PC-3 (cell line): Measurements from ENCODE around the gene GRID2IP. TPM values are rescaled to one million over a fixed set of nuclear protein-coding genes. Genes with fewer than 3 reads are reported as not detected.

ENCODE experiments used
- ATAC-seq: fragments of 200-7000 bp; cut with Tn5 transposase; 2 replicates; pipeline ENCODE4 v1.9.1; 2020; ENCODE audit warnings: mild to moderate bottlenecking, moderate library complexity
- BruUV-seq: library from RNA; stranded (reverse); fragments of 400-500 nt; replicated peaks from 2 replicates; lab custom pipeline; 2021; lab: Mats Ljungman, UMichigan
- CTCF ChIA-PET: fragments of 300-600 bp; sonication (Branson Sonifier 250); formaldehyde crosslinking; loops from one replicate; lab custom pipeline; 2022; ENCODE audit warnings: antibody characterized with exemption; lab: Charles Lee
- POLR2A ChIA-PET: fragments of 300-600 bp; sonication (Branson Sonifier 250); formaldehyde crosslinking; loops from one replicate; lab custom pipeline; 2022; ENCODE audit warnings: antibody characterized with exemption; ENCODE audit not compliant: unreplicated experiment; lab: Charles Lee
- DNase-seq: peaks from one replicate; pipeline ENCODE4 v3.0.0-alpha.2; 2015
- H2AFZ ChIP-seq: fragments of 300-600 bp; sonication (generic); 2 replicates; pipeline ENCODE4 v1.6.0; 2016; ENCODE audit warnings: antibody characterized with exemption, low read length
- H3F3A ChIP-seq: fragments of 300-600 bp; sonication (generic); one replicate; pipeline ENCODE4 v1.6.0; 2017; ENCODE audit warnings: antibody characterized with exemption, low read length, control low read depth, mild to moderate bottlenecking; ENCODE audit not compliant: unreplicated experiment
- H3K27ac ChIP-seq: fragments of 300-600 bp; sonication (generic); 2 replicates; pipeline ENCODE4 v1.5.1; 2016; ENCODE audit warnings: mild to moderate bottlenecking, low read length
- H3K27me3 ChIP-seq: fragments of 300-600 bp; sonication (generic); 2 replicates; pipeline ENCODE4 v1.6.1; 2016; ENCODE audit warnings: low read length, mixed read lengths
- H3K36me3 ChIP-seq: fragments of 300-600 bp; sonication (generic); 2 replicates; pipeline ENCODE4 v1.6.1; 2016; ENCODE audit warnings: low read depth, mixed run types, low read length, mixed read lengths
- H3K4me1 ChIP-seq: fragments of 300-600 bp; sonication (generic); 2 replicates; pipeline ENCODE4 v1.5.1; 2016; ENCODE audit warnings: low read length; ENCODE audit not compliant: insufficient read depth
- H3K4me2 ChIP-seq: fragments of 300-600 bp; sonication (generic); 2 replicates; pipeline ENCODE4 v1.6.0; 2016; ENCODE audit warnings: low read length
- H3K4me3 ChIP-seq: fragments of 300-600 bp; sonication (generic); 2 replicates; pipeline ENCODE4 v1.5.1; 2016; ENCODE audit warnings: mild to moderate bottlenecking, low read length, mixed read lengths
- H3K79me2 ChIP-seq: fragments of 300-600 bp; sonication (generic); 2 replicates; pipeline ENCODE4 v1.6.1; 2017; ENCODE audit warnings: low read length, mixed read lengths
- H3K9ac ChIP-seq: fragments of 300-600 bp; sonication (generic); 2 replicates; pipeline ENCODE4 v1.6.0; 2016; ENCODE audit warnings: mild to moderate bottlenecking, low read length
- H3K9me2 ChIP-seq: fragments of 300-600 bp; sonication (generic); replicated peaks from 2 replicates; pipeline ENCODE4 v1.6.1; 2016; ENCODE audit warnings: mixed run types, low read length, mixed read lengths
- H3K9me3 ChIP-seq: fragments of 300-600 bp; sonication (generic); 2 replicates; pipeline ENCODE4 v1.6.1; 2016; ENCODE audit warnings: low read length, mixed read lengths
- H4K20me1 ChIP-seq: fragments of 300-600 bp; sonication (generic); 2 replicates; pipeline ENCODE4 v1.6.1; 2016; ENCODE audit warnings: low read length, mixed read lengths
- CTCF ChIP-seq: fragments of 300-600 bp; sonication (generic); conservative IDR thresholded peaks from 2 replicates; pipeline ENCODE4 v1.5.1; 2017; ENCODE audit warnings: antibody characterized with exemption, low read depth, mild to moderate bottlenecking, low read length
- EZH2 ChIP-seq: fragments of 300-600 bp; sonication (generic); IDR thresholded peaks from one replicate; pipeline ENCODE4 v1.6.1; 2017; ENCODE audit warnings: antibody characterized with exemption, mild to moderate bottlenecking, low read length; ENCODE audit not compliant: unreplicated experiment
- EZH2phosphoT487 ChIP-seq: fragments of 300-600 bp; sonication (generic); IDR thresholded peaks from 2 replicates; pipeline ENCODE4 v1.6.1; 2018; ENCODE audit warnings: mild to moderate bottlenecking, antibody characterized with exemption, low read length, borderline replicate concordance
- intact Hi-C: fragments of 100-400 bp; cut with micrococcal nuclease; formaldehyde crosslinking; loops from 2 replicates; pipeline ENCODE4 v1.9.0; 2023
- total RNA-seq: library from RNA; depleted of rRNA; stranded (reverse); fragments of >200 nt; gene quantifications from 2 replicates; pipeline ENCODE4 v1.2.3, GENCODE V29; 2014

The GRID2IP gene
- total RNA-seq, 1 experiment from 2014 or later: not detected

GRCh38 chr7:6571160-6571779, 20.0 kb upstream of the GRID2IP start:
- Histone ChIP-seq H2AFZ (no peak overlapping the region), H3K36me3 (no peaks in the 10 kb centered on the region), H3K4me1 (no peaks in the 10 kb centered on the region), H4K20me1 (no peaks in the 10 kb centered on the region), H3K27ac (no peak overlapping the region), H3K9me2 (no peaks in the 10 kb centered on the region), H3K4me3 (no peak overlapping the region), H3K79me2 (no peaks in the 10 kb centered on the region), H3F3A (no peaks in the 10 kb centered on the region), H3K9ac (no peak overlapping the region), H3K27me3 (no peaks in the 10 kb centered on the region), H3K4me2 (no peak overlapping the region), H3K9me3 (no peaks in the 10 kb centered on the region)
- CTCF ChIA-PET: interaction anchor here (0.7 kb wide), 1 partner anchor 605 kb away, joined by 4 read pairs; no protein-coding TSS in a partner anchor
- DNase-seq: peak; percentile 7
- intact Hi-C loops: no loop called here
- POLR2A ChIA-PET: no interaction called here
- TF ChIP-seq CTCF (no peak), EZH2phosphoT487 (no peak), EZH2 (no peak)
- peak; percentile 27 for ATAC-seq
- BruUV-seq: no TSS peak

GRCh38 chr7:6567886-6568285, 16.6 kb upstream of the GRID2IP start:
- Histone ChIP-seq H3K9me2 (no peaks in the 10 kb centered on the region), H3K27ac (no peak overlapping the region), H3K4me2 (no peak overlapping the region), H3K4me3 (no peak overlapping the region), H3K9ac (no peak overlapping the region), H3K9me3 (no peaks in the 10 kb centered on the region), H3F3A (no peaks in the 10 kb centered on the region), H3K79me2 (no peaks in the 10 kb centered on the region), H3K27me3 (no peaks in the 10 kb centered on the region), H3K36me3 (no peaks in the 10 kb centered on the region), H4K20me1 (no peaks in the 10 kb centered on the region), H3K4me1 (no peaks in the 10 kb centered on the region), H2AFZ (no peak overlapping the region)
- ATAC-seq: no peak
- BruUV-seq: no TSS peak
- DNase-seq: no peak
- POLR2A ChIA-PET: no interaction called here
- TF ChIP-seq CTCF: no peak
- TF ChIP-seq EZH2phosphoT487: no peak
- no peak for TF ChIP-seq EZH2
- CTCF ChIA-PET: no interaction called here
- intact Hi-C loops: no loop called here

GRCh38 chr7:6565655-6566054, 14.4 kb upstream of the GRID2IP start:
- H3K9me3 ChIP-seq: no peaks in the 10 kb centered on the region
- ATAC-seq (no peak), DNase-seq (no peak)
- no peaks in the 10 kb centered on the region for H3K79me2 ChIP-seq
- ChIA-PET CTCF (no interaction called here), POLR2A (no interaction called here)
- no peak overlapping the region for H2AFZ ChIP-seq
- BruUV-seq: no TSS peak
- no peaks in the 10 kb centered on the region for H3K36me3 ChIP-seq
- H3K27me3 ChIP-seq: no peaks in the 10 kb centered on the region
- H3K27ac ChIP-seq: no peak overlapping the region
- no peak overlapping the region for H3K4me3 ChIP-seq
- no peak overlapping the region for H3K9ac ChIP-seq
- H3K4me1 ChIP-seq: no peaks in the 10 kb centered on the region
- H3K9me2 ChIP-seq: no peaks in the 10 kb centered on the region
- no peak for TF ChIP-seq EZH2
- TF ChIP-seq CTCF: no peak
- no peak for TF ChIP-seq EZH2phosphoT487
- H4K20me1 ChIP-seq: no peaks in the 10 kb centered on the region
- no peaks in the 10 kb centered on the region for H3F3A ChIP-seq
- intact Hi-C loops: no loop called here
- H3K4me2 ChIP-seq: no peak overlapping the region
